WERI-Rb-1 (cell line): ENCODE measurements around the gene STX5.
A peak's percentile ranks its signal among the peaks of the same experiment; 100 is the strongest.

ENCODE experiments used
- DNase-seq: peaks from one replicate; pipeline ENCODE4 v3.0.0-alpha.2; 2020
- H3K27ac ChIP-seq: fragments of 250-450 bp; sonication (Bioruptor Pico); 2 replicates; pipeline ENCODE4 v1.5.1; 2020; ENCODE audit warnings: mild to moderate bottlenecking, moderate library complexity
- H3K27me3 ChIP-seq: fragments of 250-450 bp; sonication (Bioruptor Pico); 2 replicates; pipeline ENCODE4 v1.5.1; 2021; ENCODE audit warnings: mild to moderate bottlenecking, low read depth, moderate library complexity; ENCODE audit not compliant: insufficient read depth, severe bottlenecking
- H3K36me3 ChIP-seq: fragments of 250-450 bp; sonication (Bioruptor Pico); 2 replicates; pipeline ENCODE4 v1.5.1; 2020; ENCODE audit warnings: mild to moderate bottlenecking, moderate library complexity
- H3K4me3 ChIP-seq: 2 replicates; pipeline ENCODE4 v1.5.1; 2011; ENCODE audit warnings: low read depth, mild to moderate bottlenecking, control low read depth, low read length
- H3K9me3 ChIP-seq: fragments of 250-450 bp; sonication (Bioruptor Pico); 2 replicates; pipeline ENCODE4 v1.5.1; 2021; ENCODE audit warnings: mild to moderate bottlenecking, moderate library complexity; ENCODE audit not compliant: severe bottlenecking
- TF ChIP-seq, protein P1 (sequence below): IDR thresholded peaks from 2 replicates; pipeline ENCODE4 v1.5.1; 2011; ENCODE audit warnings: low read depth, mild to moderate bottlenecking, control low read depth, inconsistent platforms, low read length

The STX5 gene

DNA sequence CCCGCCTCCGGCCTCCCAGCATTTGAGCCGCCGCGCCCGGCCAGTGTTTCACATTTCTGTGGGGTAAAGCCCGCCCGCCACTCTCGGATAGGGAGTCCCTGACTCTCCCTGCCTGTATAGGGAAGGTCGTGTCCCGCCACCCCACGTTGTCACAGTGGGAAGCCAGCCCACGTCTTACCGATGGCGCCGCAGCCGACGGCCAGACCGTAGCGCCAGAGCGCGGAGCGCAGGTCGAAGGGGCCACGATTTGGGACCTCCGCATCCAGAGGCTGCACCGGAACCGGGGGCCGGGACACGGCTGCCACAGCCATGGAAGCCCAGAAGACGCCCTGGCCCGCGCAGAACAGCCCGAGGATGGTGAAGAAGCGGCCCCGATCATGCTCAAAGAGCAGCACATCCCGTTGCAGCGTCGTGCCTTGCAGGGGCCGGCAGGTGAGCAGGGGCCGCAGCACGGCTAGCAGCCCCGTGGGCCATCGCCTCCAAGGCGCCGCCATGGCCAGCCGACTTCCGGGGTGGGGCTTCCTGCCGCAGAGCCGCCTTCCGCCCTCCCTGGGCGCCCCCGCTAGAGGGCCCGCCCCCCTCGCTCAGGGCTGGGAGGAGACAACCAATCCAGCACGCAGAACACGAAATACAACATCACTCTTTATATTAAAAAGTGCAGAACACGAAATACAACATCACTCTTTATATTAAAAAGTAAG, 40.2 kb downstream of the STX5 start, which contains the start of gene TMEM223:
Gene TMEM223 (minus strand): TSS at position 506 of the 701 bp plus-strand sequence. CDS start 12 bp downstream, at position 494.
- H3K27me3 ChIP-seq = no peaks in the 10 kb centered on the region
- peak within 1 kb of the TSS; percentile 81 for H3K4me3 ChIP-seq
- no peaks in the 10 kb centered on the region for H3K9me3 ChIP-seq
- peak within 1 kb of the TSS; percentile 84 for H3K27ac ChIP-seq
- DNase-seq = peak; percentile 88
- peaks cover 84% of the 10 kb centered on the region for H3K36me3 ChIP-seq
- TF ChIP-seq, protein P1, sequence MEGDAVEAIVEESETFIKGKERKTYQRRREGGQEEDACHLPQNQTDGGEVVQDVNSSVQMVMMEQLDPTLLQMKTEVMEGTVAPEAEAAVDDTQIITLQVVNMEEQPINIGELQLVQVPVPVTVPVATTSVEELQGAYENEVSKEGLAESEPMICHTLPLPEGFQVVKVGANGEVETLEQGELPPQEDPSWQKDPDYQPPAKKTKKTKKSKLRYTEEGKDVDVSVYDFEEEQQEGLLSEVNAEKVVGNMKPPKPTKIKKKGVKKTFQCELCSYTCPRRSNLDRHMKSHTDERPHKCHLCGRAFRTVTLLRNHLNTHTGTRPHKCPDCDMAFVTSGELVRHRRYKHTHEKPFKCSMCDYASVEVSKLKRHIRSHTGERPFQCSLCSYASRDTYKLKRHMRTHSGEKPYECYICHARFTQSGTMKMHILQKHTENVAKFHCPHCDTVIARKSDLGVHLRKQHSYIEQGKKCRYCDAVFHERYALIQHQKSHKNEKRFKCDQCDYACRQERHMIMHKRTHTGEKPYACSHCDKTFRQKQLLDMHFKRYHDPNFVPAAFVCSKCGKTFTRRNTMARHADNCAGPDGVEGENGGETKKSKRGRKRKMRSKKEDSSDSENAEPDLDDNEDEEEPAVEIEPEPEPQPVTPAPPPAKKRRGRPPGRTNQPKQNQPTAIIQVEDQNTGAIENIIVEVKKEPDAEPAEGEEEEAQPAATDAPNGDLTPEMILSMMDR = no peak

DNA sequence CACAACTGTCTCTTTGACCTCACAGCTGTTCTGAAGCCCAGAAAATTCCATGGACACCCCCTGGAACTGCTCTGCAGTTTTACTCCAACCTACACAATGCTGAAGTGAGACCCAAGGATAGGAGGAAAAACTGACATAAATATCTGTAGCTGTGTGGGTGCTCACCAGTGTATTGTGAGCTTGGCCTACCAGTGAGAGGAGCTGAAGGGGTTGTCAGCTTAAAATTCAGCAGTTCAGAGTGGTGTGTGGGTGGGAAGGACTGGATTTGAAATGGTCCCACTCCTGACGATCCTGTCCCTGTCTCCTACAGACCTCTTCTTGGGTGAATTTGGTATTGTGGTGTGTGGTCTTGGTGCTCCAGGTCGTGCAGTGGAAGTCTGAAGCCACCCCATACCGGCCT, 42.3 kb downstream of the STX5 start:
- no peak for DNase-seq
- peaks cover 75% of the 10 kb centered on the region for H3K36me3 ChIP-seq
- TF ChIP-seq, protein P1 = no peak
- no peaks in the 10 kb centered on the region for H3K9me3 ChIP-seq
- no peak overlapping the region for H3K4me3 ChIP-seq
- H3K27ac ChIP-seq = no peak overlapping the region
- no peaks in the 10 kb centered on the region for H3K27me3 ChIP-seq

DNA sequence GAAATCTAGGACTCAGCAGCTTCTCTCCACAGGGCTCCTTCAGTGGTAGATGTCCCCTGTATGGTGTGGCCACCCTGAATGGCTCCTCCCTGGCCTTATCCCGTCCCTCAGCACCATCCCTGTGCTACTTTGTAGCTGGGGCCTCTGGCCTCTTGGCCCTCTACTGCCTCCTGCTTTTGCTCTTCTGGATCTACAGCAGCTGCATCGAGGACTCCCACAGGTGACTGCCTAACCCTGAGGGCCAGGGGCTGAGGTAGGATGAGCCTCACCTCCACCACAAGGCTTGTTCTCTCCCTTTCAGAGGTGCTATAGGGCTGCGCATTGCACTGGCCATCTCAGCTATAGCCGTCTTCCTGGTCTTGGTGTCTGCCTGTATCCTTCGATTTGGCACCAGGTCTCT, 42.9 kb downstream of the STX5 start:
- no peak overlapping the region for H3K27ac ChIP-seq
- peaks cover 72% of the 10 kb centered on the region for H3K36me3 ChIP-seq
- DNase-seq = no peak
- H3K9me3 ChIP-seq = no peaks in the 10 kb centered on the region
- H3K4me3 ChIP-seq = no peak overlapping the region
- H3K27me3 ChIP-seq = no peaks in the 10 kb centered on the region
- TF ChIP-seq, protein P1 = no peak

DNA sequence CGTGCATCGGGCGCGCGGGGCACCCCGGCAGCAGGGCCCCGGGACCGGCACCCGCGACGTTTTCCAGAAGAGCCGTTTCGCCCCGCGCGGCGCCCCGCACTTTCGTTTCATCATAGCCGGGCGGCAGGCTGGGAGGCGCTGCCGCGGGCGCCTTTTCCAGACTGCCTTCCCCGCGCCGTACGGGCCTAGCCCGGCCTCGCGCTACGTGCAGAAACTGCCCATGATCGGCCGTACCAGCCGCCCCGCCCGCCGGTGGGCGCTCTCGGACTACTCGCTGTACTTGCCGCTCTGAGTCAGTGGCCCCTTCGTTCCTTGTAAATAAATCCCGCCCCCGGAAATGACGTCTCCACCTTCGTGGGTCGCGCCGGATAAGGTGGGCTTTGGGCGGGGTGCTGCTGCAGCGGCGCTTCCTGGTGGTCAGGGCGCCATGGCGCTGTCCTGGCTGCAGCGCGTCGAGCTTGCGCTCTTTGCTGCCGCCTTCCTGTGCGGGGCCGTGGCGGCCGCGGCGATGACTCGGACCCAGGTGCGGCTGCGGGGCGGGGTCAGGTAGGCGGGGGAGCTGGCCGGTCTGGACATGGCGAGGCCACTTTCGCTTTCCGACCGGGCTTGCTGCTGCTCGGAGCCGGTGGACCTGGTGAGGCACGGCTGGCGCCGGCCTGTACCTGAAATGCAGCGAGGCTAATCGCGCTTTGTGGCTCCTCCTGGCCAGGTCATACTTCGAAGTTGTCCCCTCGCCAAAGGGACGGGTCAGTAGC, 44.7 kb downstream of the STX5 start, which contains the start of gene TMEM179B:
Gene TMEM179B (plus strand): TSS at position 398 of the 755 bp plus-strand sequence. CDS start 30 bp downstream, at position 428.
- peaks cover 63% of the 10 kb centered on the region for H3K36me3 ChIP-seq
- peak; percentile 97 for DNase-seq

DNA sequence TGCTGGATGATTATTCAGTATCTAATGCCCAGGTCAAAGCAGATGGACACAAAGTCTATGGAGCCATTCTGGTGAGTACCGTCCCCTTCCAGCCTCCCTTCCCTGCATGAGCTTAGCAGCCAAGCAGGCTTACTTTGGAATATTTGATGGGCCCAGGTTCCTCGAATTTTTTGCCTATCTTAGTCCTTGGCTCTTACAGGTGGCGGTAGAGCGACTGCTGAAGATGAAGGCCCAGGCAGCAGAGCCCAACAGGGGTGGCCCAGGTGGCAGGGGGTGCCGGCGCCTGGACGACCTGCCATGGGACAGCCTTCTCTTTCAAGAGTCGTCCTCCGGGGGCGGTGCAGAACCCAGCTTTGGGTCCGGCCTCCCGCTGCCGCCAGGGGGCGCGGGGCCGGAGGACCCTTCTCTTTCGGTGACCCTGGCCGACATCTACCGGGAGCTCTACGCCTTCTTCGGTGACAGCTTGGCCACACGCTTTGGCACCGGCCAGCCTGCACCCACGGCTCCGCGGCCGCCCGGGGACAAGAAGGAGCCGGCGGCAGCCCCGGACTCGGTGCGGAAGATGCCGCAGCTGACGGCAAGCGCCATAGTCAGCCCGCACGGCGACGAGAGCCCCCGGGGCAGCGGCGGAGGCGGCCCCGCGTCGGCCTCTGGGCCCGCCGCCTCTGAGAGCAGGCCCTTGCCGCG, 45.4 kb downstream of the STX5 start:
- Histone ChIP-seq H3K27me3 (no peaks in the 10 kb centered on the region), H3K9me3 (no peaks in the 10 kb centered on the region), H3K4me3 (peak overlapping the region; percentile 91), H3K27ac (peak overlapping the region; percentile 89), H3K36me3 (peaks cover 57% of the 10 kb centered on the region)
- TF ChIP-seq, protein P1 = peak; percentile 98
- peak; percentile 90 for DNase-seq

More for the DNA sequence above, 44.7 kb downstream of the STX5 start, which contains the start of gene TMEM179B:
- Histone ChIP-seq H3K27me3 (no peaks in the 10 kb centered on the region), H3K27ac (peak within 1 kb of the TSS; percentile 89), H3K4me3 (peak within 1 kb of the TSS; percentile 91), H3K9me3 (no peaks in the 10 kb centered on the region)
- TF ChIP-seq, protein P1 = peak; percentile 65
